B cell (primary cell): ENCODE data around the gene RARB. TPM values are rescaled to one million over a fixed set of nuclear protein-coding genes. Genes with fewer than 3 reads are reported as not detected.

Source experiments
- ATAC-seq: fragments of 200-7000 bp; cut with Tn5 transposase; one replicate; pipeline ENCODE4 v1.10.0; 2021; ENCODE audit warnings: low read depth, mild to moderate bottlenecking, moderate number of reproducible peaks, moderate library complexity
- CTCF ChIA-PET: fragments of 350-600 bp; sonication (Branson Sonifier 250); formaldehyde crosslinking; loops from one replicate; lab custom pipeline; 2021; ENCODE audit warnings: antibody characterized with exemption, inconsistent platforms; lab: Charles Lee
- POLR2A ChIA-PET: fragments of 350-600 bp; sonication (Branson Sonifier 250); formaldehyde crosslinking; loops from one replicate; lab custom pipeline; 2021; ENCODE audit warnings: antibody characterized with exemption; lab: Charles Lee
- DNase-seq: peaks from one replicate; pipeline ENCODE4 v3.0.0; 2013
- H2AFZ ChIP-seq: 2 replicates; pipeline ENCODE4 v1.6.1; 2012; ENCODE audit warnings: mild to moderate bottlenecking, low read depth, low read length; ENCODE audit not compliant: insufficient read depth, poor library complexity, severe bottlenecking
- H3K27ac ChIP-seq, 2 donors: 1 replicate in 1 of 2; 2 replicates in 1 of 2; pipeline ENCODE4 v1.5.1; 2012 to 2013; ENCODE audit warnings: low read length in 2 of 2, mild to moderate bottlenecking in 2 of 2, moderate library complexity in 1 of 2
- H3K27me3 ChIP-seq, 4 experiments: fragments of 200-600 bp in 1 of 4; sonication (generic) in 1 of 4; replicated peaks in 1 of 4; 1 replicate in 2 of 4; 2 replicates in 2 of 4; pipeline versions ENCODE4 v1.6.1 to v1.7.0; 2013 to 2016; ENCODE audit warnings: low read length in 3 of 4, mild to moderate bottlenecking in 2 of 4, mixed read lengths in 1 of 4, moderate library complexity in 1 of 4; ENCODE audit not compliant: insufficient read depth in 4 of 4, control insufficient read depth in 3 of 4; ENCODE audit errors: control extremely low read depth in 1 of 4
- H3K36me3 ChIP-seq, 2 experiments: replicated peaks in 1 of 2; 1 replicate in 1 of 2; 2 replicates in 1 of 2; pipeline versions ENCODE4 v1.6.1 to v1.7.1; 2013; ENCODE audit warnings: low read length in 1 of 2; ENCODE audit not compliant: insufficient read depth in 2 of 2, control insufficient read depth in 1 of 2; ENCODE audit errors: control extremely low read depth in 1 of 2, extremely low read depth in 1 of 2
- H3K4me1 ChIP-seq, 2 donors: fragments of 200-600 bp in 1 of 2; sonication (generic) in 1 of 2; 1 replicate in 1 of 2; 2 replicates in 1 of 2; pipeline versions ENCODE4 v1.5.1 to v1.6.1; 2013 to 2017; ENCODE audit warnings: low read length in 2 of 2; ENCODE audit not compliant: control insufficient read depth in 2 of 2, insufficient read depth in 2 of 2
- H3K4me2 ChIP-seq: replicated peaks from 2 replicates; pipeline ENCODE3; 2012; ENCODE audit warnings: mild to moderate bottlenecking, low read depth, low read length; ENCODE audit not compliant: poor library complexity, severe bottlenecking
- H3K4me3 ChIP-seq, 5 experiments: fragments of 200-600 bp in 1 of 5; sonication (generic) in 1 of 5; 1 replicate in 3 of 5; 2 replicates in 2 of 5; pipeline versions ENCODE4 v1.5.1 to v1.7.0; 2011 to 2016; ENCODE audit warnings: low read length in 4 of 5, mild to moderate bottlenecking in 4 of 5, low read depth in 2 of 5, control low read depth in 1 of 5, moderate library complexity in 1 of 5; ENCODE audit not compliant: insufficient read depth in 1 of 5; ENCODE audit errors: control extremely low read depth in 1 of 5, extremely low read depth in 1 of 5
- H3K79me2 ChIP-seq: fragments of 200-600 bp; sonication (generic); one replicate; pipeline ENCODE4 v1.6.0; 2016; ENCODE audit warnings: low read length; ENCODE audit not compliant: control insufficient read depth, insufficient read depth
- H3K9ac ChIP-seq: fragments of 200-600 bp; sonication (generic); 2 replicates; pipeline ENCODE4 v1.6.1; 2017; ENCODE audit warnings: mild to moderate bottlenecking, low read length, moderate library complexity
- H3K9me3 ChIP-seq, 3 donors: one replicate each; pipeline versions ENCODE4 v1.6.1 to v1.7.1; 2013; ENCODE audit warnings: low read length in 2 of 3; ENCODE audit not compliant: control insufficient read depth in 2 of 3, insufficient read depth in 1 of 3; ENCODE audit errors: control extremely low read depth in 1 of 3
- H4K20me1 ChIP-seq: 2 replicates; pipeline ENCODE4 v1.6.0; 2012; ENCODE audit warnings: mild to moderate bottlenecking, low read length; ENCODE audit not compliant: insufficient read depth, control insufficient read depth, poor library complexity, severe bottlenecking
- H3K27ac Mint-ChIP-seq: one replicate; pipeline ENCODE4 v1.8.0; 2021; ENCODE audit warnings: mixed read lengths
- H3K27me3 Mint-ChIP-seq: one replicate; pipeline ENCODE4 v1.8.0; 2021; ENCODE audit warnings: mixed read lengths
- H3K4me1 Mint-ChIP-seq: one replicate; pipeline ENCODE4 v1.8.0; 2021; ENCODE audit warnings: mixed read lengths
- H3K4me3 Mint-ChIP-seq: one replicate; pipeline ENCODE4 v1.8.0; 2021; ENCODE audit warnings: mixed read lengths
- H3K9me3 Mint-ChIP-seq: one replicate; pipeline ENCODE4 v1.8.0; 2022; ENCODE audit warnings: mixed read lengths; ENCODE audit not compliant: insufficient read depth
- EZH2 ChIP-seq: IDR thresholded peaks from 2 replicates; pipeline ENCODE4 v1.6.1; 2012; ENCODE audit warnings: borderline replicate concordance, low read depth, mild to moderate bottlenecking, moderate library complexity, low read length; ENCODE audit not compliant: insufficient read depth, poor library complexity, severe bottlenecking
- WGBS: methylation state at CpG from one replicate; pipeline ENCODE4 v1.1.5; 2013; ENCODE audit warnings: missing lambda C conversion rate; ENCODE audit not compliant: insufficient coverage; 5-methylcytosine and 5-hydroxymethylcytosine counted together
- intact Hi-C: fragments of 100-400 bp; cut with micrococcal nuclease; formaldehyde crosslinking; loops from one replicate; pipeline ENCODE4 v1.10.0; 2022
- polyA plus RNA-seq: library from polyadenylated mRNA; depleted of rRNA; stranded (reverse); fragments of >200 nt; gene quantifications from 2 replicates; pipeline ENCODE4 v1.2.3, GENCODE V29; 2012
- total RNA-seq, 2 donors: library from RNA; stranded (reverse); fragments of 120-200 nt in 1 of 2; gene quantifications; 1 replicate in 1 of 2; 2 replicates in 1 of 2; pipeline versions ENCODE4 v1.2.3 to v1.2.4, GENCODE V29; 2013 to 2022
- TF ChIP-seq, protein P1 (sequence below): fragments of 200-600 bp; IDR thresholded peaks from one replicate; pipeline ENCODE4 v1.8.0; 2022; ENCODE audit warnings: antibody characterized with exemption, mild to moderate bottlenecking

The RARB gene
- total and polyA plus RNA-seq, 2 donors (not counting 1 experiment from before 2014, with no cell fraction given) = not detected

DNA sequence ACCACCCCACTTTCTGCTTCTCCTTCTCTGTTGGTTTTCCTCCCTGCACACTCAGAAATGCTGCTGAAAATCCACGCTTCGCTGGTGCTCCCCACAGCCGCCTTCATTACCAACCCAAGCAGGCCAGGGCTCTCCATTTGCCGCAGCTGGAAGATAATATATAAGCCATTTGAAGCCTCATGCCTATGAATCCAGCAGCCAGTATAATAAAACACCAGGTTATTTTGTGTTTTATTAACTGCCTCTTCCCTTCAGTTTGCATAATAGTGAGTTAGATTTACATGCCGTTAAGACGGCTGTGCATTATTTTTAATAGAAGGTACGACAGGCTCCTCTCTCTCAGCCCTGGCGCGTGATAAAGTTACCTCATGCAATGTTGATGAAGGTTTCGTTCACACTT, 150.0 kb downstream of the RARB start:
- no peaks in the 10 kb centered on the region for H4K20me1 ChIP-seq
- H3K9ac ChIP-seq = no peak overlapping the region
- intact Hi-C loops = no loop called here
- Mint-ChIP-seq H3K27me3 (peaks cover 16% of the 10 kb centered on the region), H3K4me3 (no peak overlapping the region), H3K27ac (no peak overlapping the region), H3K9me3 (no peaks in the 10 kb centered on the region), H3K4me1 (no peaks in the 10 kb centered on the region)
- H3K36me3 ChIP-seq = no peaks in the 10 kb centered on the region
- H3K27me3 ChIP-seq = no peaks in the 10 kb centered on the region
- no peak overlapping the region for H3K4me3 ChIP-seq
- ATAC-seq (no peak), DNase-seq (no peak)
- POLR2A ChIA-PET = no interaction called here
- no peaks in the 10 kb centered on the region for H3K79me2 ChIP-seq
- H3K9me3 ChIP-seq = no peaks in the 10 kb centered on the region
- CTCF ChIA-PET = no interaction called here
- H2AFZ ChIP-seq = no peak overlapping the region
- no peak overlapping the region for H3K4me2 ChIP-seq
- TF ChIP-seq, protein P1, sequence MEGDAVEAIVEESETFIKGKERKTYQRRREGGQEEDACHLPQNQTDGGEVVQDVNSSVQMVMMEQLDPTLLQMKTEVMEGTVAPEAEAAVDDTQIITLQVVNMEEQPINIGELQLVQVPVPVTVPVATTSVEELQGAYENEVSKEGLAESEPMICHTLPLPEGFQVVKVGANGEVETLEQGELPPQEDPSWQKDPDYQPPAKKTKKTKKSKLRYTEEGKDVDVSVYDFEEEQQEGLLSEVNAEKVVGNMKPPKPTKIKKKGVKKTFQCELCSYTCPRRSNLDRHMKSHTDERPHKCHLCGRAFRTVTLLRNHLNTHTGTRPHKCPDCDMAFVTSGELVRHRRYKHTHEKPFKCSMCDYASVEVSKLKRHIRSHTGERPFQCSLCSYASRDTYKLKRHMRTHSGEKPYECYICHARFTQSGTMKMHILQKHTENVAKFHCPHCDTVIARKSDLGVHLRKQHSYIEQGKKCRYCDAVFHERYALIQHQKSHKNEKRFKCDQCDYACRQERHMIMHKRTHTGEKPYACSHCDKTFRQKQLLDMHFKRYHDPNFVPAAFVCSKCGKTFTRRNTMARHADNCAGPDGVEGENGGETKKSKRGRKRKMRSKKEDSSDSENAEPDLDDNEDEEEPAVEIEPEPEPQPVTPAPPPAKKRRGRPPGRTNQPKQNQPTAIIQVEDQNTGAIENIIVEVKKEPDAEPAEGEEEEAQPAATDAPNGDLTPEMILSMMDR = no peak
- TF ChIP-seq EZH2 = no peak
- H3K27ac ChIP-seq = no peak overlapping the region
- no peaks in the 10 kb centered on the region for H3K4me1 ChIP-seq
- WGBS = 90% methylated on average over 6 of the region's 10 CpGs

DNA sequence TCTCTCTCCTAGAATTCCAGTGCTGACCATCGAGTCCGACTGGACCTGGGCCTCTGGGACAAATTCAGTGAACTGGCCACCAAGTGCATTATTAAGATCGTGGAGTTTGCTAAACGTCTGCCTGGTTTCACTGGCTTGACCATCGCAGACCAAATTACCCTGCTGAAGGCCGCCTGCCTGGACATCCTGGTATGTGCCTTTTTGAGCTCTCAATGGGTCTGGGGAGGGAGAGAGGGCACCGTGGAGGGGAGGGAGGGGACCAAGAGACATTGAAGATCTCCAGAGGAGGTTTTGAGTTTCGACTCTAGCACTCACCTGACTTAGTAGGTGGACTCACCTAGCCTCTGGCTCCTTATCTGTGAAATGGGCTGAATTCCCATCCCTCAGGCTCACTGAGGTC, 152.5 kb downstream of the RARB start:
- Mint-ChIP-seq H3K9me3 (no peaks in the 10 kb centered on the region), H3K27ac (no peak overlapping the region), H3K4me3 (no peak overlapping the region), H3K27me3 (peaks cover 19% of the 10 kb centered on the region), H3K4me1 (no peaks in the 10 kb centered on the region)
- ATAC-seq (no peak), DNase-seq (no peak)
- Histone ChIP-seq H3K4me2 (no peak overlapping the region), H3K27me3 (no peaks in the 10 kb centered on the region), H3K4me3 (no peak overlapping the region), H3K4me1 (no peaks in the 10 kb centered on the region), H4K20me1 (no peaks in the 10 kb centered on the region), H3K79me2 (no peaks in the 10 kb centered on the region), H3K9ac (no peak overlapping the region), H2AFZ (no peak overlapping the region), H3K36me3 (no peaks in the 10 kb centered on the region), H3K27ac (no peak overlapping the region), H3K9me3 (no peaks in the 10 kb centered on the region)
- intact Hi-C loops = no loop called here
- ChIA-PET CTCF (no interaction called here), POLR2A (no interaction called here)
- WGBS = 89% methylated on average over 7 of the region's 8 CpGs
- TF ChIP-seq, protein P1 = no peak
- TF ChIP-seq EZH2 = no peak
